Measurements from ENCODE around the gene TCF7.

The TCF7 gene

DNA sequence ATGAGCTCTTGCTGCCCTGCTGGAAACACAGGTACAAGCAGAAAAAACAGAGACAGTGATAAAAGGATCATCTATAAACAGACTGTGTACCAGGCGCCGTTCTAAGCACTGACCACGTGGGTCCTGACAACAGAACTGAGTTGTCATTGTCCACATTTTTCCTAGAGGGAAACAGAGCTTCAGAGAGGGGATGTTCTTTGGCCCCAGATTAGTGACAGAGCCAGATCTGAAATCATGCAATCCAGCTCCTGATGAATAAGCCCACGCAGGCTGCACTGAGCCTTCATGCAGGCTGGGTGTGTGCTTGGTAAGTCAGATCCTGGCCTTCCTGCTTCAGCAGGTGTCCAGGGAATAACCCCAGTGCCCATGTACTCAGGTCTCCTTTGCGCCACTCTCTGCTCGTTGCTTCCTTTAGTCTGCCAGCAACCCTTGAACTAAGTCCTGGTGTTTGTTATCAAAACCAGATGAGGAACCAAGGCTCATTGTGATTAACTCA, 22.8 kb upstream of the TCF7 start:
- no peak for DNase-seq

DNA sequence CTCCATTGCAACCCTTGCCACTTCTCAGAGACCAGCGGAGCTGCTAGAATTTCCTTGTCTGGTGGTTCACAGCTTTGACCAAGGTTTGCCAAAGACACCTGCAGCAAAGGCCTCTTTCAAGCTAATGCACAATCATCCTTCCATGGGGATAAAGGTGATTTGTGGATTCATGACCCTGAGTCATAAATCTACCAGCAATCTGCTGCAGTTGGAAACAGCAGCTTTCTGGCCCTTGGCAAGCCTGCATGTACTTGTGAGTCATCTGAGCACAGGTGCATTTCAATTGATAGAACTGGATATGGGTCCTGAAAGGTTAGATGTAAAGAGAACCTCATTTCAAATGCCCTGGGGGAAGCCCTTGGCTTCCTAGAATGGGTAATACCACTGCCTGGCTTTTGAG, 21.6 kb upstream of the TCF7 start:
- DNase-seq: no peak

DNA sequence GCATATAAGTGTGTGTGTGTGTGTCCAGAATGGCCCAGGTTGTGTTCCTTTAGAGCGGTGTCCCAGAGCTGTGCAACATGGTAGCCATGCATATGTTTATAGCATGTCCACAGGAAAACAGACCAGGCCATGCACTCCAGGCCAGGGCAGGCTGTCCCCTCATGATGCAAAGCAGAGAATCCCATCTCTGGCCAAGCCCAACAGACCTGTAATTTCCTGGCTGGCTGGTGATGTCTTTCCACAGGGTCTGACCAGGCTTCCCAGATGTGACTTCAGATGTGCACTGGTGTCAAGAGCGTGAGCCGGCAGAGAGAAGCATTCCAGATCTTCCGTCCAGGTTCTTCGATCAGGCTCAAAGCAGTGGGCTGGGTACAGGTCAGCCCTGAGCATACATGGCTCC, 21.1 kb upstream of the TCF7 start:
- no peak for DNase-seq

DNA sequence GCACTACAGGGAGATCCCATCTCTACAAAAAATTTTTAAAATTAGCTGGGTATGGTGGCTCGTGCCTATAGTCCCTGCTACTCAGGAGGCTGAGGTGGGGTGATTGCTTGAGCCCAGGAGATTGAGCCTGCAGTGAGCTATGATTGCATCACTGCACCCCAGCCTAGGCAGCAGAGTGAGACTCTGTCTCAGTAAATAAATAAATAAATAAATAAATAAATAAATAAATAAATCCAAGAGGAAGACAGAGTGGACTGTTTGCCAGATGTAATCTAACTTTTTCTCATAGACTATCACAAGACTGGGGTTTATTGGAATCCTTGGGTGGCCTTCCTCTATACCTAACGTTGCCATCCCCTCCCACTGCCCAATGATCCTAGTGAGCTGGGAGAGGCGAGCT, 19.2 kb upstream of the TCF7 start:
- DNase-seq: no peak

DNA sequence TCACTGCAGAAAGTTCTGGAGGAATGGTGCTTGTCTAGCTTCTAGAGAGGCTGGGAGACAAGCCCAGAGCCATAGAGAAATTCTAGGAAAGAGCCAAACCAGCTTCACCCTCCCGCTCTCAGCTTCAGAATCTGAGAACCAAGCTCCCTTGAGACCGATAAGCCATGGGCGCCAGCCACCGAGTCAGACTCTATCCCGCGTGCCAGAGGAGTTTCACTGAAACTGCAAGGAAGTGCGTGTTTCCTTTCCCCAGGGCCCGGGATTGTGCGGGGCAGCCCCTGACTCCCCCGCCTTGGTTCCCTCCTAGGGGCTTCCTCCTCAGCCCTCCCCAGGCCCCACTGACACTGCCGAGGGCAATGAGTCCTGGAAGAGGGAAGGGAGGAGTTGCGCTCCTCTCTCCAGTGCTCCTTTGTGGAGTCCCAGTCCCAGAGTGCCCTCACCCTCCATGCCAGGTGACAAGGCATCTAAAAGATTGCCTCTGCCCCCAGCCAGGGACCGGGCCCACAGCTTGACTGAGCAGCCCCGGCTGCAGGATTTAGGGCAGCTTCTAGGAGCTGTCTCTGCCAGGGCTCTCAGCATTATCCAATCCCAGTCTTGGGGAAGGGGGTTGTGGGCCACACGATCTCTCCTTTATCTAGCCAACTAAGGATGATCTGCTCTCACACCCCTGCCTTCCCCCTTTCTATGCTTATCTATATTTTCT, 18.4 kb upstream of the TCF7 start:
- DNase-seq: no peak

DNA sequence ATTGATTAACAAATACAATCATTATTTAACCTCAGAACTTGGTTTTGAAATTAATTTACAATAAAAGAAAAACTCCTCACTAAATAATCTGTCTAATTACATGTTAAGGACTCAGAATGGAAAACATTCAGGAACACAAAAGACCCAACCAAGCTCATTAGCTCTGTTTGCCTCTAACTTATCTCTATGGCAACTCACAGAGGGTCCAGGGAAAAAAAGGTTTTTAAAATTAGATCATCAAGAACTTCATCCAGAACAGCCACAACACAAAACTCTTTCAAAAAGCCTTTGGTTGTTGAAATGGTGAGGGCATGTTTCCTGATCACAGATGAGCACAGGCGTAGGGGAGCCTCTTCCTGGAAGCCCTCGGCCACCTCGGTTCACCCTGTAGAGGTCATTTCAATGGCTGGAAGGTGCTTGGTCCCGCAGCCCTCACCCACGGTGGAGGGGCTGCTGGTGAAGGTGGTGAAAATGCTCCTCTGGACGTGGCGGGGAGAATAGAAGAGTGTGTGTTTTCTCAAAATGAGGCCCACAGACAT, 17.2 kb upstream of the TCF7 start:
- DNase-seq: no peak

DNA sequence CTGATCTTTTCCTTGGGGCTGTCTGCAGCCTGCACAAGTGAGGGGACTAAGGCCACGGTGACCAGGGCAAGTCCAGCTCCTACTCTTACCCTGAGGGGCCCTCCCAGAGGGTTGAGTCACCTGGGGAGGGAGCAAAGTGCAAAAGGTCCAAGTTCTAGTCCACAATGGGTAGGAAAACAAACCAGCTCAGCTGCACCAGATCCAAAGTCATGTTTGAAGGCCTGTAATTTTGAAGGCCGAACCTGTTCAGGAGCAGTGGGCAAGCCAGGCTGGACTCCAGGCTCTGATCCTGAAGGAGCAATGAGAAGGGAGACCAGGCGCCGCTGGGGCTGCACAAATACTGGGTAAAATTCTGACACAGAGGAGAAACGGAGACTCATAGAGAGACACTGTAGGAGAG, 15.8 kb upstream of the TCF7 start:
- no peak for DNase-seq

DNA sequence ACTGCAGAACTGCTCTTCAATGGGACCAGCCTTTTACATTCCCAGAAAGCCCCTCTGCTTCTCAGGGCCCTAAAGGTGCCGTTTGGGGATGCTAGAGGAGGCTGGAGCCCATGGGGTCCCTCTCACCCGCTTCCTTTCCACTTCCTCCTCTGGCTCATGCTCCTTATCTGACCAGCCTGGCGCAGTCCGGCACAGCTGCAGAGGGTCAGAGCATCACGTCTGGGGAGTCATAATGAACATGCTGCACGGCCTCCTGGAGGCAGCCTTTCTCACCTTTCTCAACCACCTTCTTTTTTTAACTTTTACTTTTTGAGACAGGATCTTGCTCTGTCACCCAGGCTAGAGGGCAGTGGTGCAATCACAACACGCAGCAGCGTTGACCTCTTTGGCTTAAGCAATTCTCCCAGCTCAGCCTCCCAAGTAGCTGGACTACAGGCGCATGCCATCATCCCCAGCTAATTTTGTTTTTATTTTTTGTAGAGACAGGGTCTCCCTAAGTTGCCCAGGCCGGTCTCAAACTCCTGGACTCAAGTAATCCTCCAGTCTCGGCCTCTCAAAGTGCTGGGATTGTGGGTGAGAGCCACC, 15.1 kb upstream of the TCF7 start:
- no peak for DNase-seq

DNA sequence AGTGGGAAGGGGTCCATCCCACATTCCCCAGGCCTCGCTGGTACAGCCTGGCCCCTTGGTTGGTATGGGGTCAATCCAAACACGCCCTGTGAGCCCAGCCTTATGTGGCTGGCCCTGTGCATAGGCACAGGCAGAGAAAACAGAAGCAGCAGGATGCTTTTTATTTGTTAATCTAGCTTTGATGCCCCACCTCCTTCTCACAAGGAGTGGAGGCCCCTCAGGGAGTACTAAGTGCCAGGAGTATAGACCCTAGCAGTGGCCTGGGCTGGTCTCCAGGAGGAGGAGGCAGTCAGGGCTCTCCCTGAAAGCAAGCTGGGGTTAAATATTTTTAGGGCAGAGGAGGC, 14.6 kb upstream of the TCF7 start:
- DNase-seq: no peak

DNA sequence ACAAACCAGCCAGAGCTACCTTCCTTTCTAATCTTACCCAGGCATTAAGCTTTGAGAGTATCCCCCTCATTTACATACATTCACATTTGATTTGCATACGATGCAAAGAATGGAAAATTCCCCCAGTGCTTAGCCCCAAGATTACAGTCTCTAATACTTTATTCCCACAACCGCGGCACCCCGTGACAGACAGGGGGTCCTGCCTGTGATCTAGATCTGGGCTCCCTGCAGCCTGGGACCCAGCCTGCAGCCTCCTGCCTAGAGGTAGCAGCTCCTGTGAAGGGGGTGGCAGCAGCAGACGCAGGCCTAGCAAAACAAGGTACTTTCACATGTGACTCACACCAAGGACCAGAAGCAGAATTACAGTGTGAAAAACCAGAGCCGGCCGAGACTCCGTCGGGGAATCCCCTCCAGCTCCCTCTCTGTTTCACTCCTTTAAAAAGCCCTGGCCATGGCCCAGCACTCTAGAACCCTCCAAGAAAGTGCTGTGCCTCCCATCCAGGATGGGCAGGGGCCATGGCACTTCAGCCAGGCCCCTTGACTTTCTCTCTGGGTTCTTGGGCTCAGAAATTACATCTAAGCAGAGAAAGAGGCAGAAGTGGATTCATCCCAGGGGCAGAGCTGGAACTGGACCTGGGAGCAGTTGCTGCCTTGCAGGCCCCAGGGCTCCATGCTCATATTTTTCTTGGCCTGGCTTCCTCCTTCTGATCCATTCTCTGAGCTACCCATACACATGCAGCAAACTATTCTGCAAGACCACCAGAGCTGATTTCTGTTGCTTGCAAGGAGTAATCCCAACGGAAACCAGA, 14.0 kb upstream of the TCF7 start:
- DNase-seq: no peak

DNA sequence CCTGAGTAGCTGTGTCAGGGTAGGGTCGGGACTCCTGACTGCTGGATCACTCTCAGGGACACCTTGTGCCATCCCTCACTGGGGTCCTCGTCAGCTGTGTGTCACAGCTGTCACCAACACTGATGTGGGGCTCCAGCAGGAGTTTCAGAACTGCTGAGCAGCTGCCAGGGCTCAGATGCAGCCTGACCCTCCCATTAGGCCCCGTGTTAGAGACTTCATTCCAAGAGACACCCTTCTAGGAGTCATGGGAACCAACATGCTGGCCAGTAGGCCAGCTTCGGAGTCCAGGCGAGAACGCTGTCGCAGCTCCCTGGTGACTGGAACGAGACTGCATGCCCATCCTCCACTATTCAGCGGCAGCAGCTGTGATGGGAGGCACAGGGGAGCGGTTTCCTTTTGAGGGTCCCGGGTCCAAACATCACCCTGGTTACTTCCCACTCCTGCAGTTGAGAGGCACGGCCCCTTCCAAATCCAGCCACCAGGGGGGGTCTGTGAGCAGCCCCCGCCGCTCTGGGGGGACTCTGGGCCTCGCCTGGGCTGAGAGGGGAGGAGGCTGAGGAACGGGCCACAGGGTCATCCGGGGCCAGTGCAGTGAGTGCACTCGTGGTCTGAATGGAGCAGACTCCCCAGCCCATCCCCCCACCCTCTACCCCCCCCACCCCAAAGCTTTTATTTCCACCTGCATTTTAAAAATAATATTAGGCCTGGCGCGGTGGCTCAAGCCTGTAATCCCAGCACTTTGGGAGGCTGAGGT, 12.6 kb upstream of the TCF7 start:
- no peak for DNase-seq

DNA sequence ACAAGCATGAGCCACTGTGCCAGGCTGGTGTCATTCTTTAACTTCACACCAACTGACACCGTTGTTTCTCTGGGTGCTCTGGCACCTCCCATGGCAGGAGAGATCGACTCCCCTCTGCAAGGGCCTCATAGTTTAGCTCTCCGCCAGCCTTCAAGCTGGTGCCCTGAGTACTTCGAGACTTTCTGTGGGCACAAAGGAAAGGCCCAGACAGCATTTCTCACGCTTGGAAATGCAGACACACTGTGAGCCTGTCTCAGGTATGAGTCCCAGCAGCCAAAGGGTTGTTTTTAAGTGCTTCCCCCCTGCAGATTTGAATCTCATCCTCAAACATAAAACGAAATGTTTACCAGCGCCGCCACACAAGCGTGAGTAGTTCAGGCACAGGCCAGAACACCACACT, 11.1 kb upstream of the TCF7 start:
- no peak for DNase-seq

DNA sequence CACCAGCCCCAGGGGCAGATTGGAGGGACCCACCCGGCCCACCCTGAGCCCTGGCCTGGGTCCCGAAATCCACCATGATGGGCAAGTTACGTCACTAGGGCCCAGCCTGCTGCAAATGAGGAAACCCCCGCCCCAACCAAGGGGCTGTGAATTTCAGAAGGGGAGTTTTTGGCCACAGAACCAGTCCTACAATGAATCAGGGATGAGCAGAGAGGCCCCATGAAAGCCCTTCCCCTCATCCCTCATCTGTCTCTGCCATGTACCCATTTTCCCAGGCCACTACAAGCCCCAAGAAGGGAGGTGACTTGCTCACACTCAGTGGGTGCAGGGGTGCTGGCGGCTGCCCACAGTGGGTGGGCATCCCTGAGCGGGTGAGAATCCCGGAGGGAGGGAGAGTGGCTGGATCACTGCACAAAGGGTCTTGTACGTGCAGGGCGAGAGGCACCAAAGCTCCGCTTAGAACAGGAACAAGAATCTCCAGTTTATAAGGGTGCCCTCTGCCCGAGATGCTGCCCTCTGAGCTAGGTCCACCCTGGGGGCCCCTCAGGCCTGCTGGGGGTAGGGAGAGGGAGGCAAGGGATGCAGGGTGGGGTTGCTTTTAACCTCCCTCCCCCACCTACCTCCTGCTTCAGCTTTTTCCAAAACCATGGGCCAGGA, 10.4 kb upstream of the TCF7 start:
- DNase-seq: no peak

DNA sequence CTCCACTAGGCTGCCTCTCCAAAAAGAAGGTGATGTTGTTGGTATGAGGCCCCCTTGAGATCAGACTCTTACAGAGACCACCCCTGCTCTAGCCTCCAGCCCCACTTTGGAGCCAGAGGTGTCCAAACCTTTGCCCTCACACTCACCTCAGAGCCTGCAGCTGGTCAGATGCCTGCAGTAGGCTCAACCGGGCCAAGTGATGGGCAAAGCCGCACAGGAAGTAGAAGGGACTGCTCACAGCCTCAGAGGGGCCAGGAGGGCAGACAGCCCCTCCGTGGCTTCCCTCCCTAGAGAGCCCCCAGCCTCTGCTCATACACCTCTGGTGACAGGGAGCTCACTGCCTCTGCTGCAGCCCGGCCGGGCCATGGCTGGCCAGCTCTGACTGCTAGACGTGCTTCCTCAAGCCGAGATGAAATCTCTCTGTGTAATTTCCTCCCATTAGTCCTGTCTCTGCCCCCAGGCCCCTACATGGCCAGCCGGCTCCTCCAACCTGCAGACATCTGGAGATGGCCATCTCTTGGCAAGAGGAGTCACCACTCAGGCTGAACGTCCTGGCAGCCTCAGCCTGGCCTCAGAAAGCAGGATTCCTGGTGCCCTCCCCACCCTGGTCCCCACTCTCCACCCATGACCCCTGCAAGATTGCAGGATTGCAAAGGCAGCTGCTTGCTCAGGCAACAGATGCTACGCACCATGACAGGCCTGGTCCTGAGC, 7.3 kb upstream of the TCF7 start:
- no peak for DNase-seq

DNA sequence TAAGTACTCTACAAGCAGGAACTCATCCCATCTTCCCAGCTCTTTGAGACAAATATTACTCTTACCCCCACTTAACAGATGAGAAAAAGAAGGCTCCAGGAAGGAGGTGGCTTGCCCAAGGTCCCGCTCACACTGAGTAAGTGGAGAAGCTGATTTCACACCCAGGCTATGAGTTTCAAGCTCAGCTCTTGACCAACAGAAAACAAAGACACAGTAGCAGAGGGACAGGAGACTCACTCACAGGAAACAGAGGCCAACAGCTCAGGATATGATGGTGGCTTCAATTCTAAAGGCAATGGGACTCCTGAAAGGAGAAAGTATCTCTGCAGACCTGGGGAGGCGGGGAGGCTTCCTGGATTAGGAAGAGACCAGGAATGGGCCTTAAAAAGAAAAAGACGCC, 6.7 kb upstream of the TCF7 start:
- DNase-seq: no peak

DNA sequence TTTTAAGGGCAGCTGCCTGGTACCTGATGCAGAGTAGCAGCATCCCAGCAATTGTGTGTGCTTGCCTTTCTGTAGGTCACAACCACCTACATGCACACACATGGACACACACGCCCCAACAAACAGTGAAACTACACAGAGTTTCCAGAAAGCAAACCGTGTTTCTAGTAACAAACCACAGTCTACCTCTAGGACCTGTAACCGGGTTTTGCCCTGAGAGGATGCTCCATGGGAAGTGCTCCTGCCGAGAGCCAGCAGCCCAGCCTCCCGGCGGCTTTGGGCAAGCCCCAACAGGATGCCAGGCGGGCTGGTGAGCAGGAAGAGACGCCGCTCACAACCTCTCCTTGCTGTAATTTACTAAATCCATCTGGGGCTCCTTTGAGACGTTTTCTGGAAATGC, 4.1 kb upstream of the TCF7 start:
- DNase-seq: no peak

DNA sequence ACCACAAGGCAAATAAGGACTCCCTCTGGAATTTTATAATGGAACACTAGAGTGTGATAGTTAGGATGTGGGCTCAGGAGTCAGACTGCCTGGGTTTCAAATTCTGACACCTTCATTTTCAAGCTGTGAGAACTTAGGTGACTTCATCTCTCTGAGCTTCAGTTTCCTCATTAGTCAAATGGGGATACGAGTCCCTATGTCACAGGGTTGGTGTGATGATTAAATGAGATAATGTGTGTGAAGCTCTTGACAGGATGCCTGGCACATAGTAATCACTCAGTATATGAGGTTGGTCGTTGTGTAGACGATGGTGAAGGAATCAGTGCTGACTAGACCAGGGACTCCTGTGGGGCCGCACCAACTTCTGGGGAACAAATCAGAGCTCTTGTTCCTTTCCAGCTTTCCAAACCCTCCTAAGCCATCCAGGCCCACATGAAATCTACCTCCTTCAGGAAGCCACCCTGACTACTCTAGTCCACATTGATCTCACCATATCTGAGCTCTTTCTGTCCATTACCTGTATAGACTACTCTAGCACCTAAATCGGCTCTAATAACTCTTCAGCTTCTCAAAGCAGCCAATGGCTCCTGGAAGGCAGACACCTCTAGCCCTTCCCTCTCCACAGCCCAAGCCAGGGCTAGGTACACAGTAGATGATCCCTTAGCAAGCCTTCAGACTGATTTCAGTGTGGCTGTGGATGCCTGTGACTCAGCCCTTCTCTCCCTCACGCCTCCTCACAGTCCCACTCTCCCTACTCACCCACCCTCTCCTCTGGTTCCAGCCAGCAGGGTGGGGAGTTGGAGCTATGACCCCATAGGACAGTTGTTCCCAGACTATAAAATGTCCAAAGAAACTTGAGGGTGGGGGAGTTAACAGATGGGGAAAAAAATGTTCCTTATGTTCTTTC, 2.5 kb upstream of the TCF7 start:
- DNase-seq: no peak

DNA sequence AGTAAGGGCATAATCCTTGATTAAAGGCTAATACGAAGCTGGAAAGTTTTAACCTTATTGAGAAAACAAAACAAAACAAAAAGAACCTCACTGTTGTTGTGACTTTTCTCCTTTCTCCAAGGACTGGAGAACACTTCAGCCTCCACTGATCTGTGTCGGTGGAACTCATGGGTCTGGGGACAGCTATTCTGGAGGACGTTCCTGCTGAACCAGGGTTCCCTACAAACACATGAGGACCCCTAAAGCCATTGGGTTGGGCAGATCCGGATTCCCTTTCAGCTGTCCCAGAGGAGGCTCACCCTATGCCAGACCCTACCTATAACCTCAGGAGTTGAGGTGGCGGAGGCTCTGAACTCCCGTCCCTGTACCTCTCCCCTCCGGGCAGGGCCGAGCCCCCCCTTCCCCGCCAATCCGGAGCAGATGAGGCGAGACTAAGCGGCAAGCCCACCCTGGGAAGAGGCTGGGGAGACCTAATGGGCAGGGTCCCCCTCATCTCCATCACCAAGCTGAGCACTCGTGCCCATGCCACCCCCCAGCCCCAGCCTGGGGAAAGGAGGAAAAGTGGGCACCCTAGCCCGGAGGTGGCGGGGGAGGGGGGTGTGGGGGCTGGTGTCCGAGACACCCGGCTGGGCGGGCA, 1.6 kb upstream of the TCF7 start:
- DNase-seq: no peak

DNA sequence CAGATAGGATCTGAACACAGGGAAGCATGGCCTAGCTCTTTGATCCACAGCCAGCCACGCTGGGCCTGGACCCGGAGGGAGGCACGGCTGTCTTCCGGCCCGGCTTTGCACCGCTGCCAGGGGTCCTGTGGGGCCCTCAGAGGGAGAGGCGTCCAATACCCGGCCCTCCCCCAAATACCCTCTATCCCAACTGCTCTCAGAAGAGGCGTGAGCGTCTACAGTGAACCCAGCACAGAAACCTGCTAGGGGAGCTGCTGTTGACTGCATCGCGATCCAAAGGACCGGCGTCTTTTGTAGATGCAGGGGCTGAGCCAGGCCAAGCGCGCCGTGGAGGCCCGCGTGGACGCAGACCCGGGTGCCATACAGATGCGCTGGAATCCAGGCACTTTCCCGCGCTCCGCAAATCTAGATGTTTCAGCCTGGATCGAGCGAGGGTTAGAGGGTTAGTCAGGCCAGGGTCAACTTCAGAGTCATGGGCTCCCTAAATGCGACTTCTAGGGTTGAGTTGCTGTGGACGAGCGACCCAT, 1.1 kb upstream of the TCF7 start:
- DNase-seq: no peak

Data from NCI-H2107 (cell line).